PC-9 (cell line): Measurements from ENCODE around the gene IRS2. TPM values are rescaled to one million over a fixed set of nuclear protein-coding genes. Genes with fewer than 3 reads are reported as not detected.

Experiments used
- BruUV-seq: library from RNA; stranded (reverse); fragments of 400-500 nt; replicated peaks from 2 replicates; lab custom pipeline; 2021; lab: Mats Ljungman, UMichigan
- CTCF ChIA-PET: fragments of 300-600 bp; sonication (Branson Sonifier 250); formaldehyde crosslinking; loops from one replicate; lab custom pipeline; 2022; ENCODE audit warnings: antibody characterized with exemption; lab: Charles Lee
- POLR2A ChIA-PET: fragments of 300-600 bp; sonication (Branson Sonifier 250); formaldehyde crosslinking; loops from one replicate; lab custom pipeline; 2022; ENCODE audit warnings: antibody characterized with exemption; ENCODE audit not compliant: unreplicated experiment; lab: Charles Lee
- DNase-seq, 2 experiments: peaks; one replicate each; pipeline versions ENCODE4 v3.0.0 to v3.0.0-alpha.2; 2015 to 2022; ENCODE audit warnings: mixed read lengths in 1 of 2
- H2AFZ ChIP-seq: fragments of 200-600 bp; sonication (generic); 2 replicates; pipeline ENCODE4 v1.8.1; 2017; ENCODE audit warnings: antibody characterized with exemption
- H3F3A ChIP-seq: fragments of 200-600 bp; sonication (generic); 2 replicates; pipeline ENCODE4 v1.8.1; 2017; ENCODE audit warnings: antibody characterized with exemption, mild to moderate bottlenecking, low read depth; ENCODE audit not compliant: insufficient read depth
- H3K27ac ChIP-seq: fragments of 200-600 bp; sonication (generic); 2 replicates; pipeline ENCODE4 v1.6.1; 2016; ENCODE audit warnings: mixed run types
- H3K27me3 ChIP-seq: fragments of 200-600 bp; sonication (generic); 2 replicates; pipeline ENCODE4 v1.6.1; 2016; ENCODE audit warnings: low read depth, mixed run types; ENCODE audit not compliant: insufficient read depth
- H3K36me3 ChIP-seq: fragments of 200-600 bp; sonication (generic); 2 replicates; pipeline ENCODE4 v1.6.1; 2016; ENCODE audit warnings: low read depth, mixed run types
- H3K4me1 ChIP-seq: fragments of 200-600 bp; sonication (generic); replicated peaks from 2 replicates; pipeline ENCODE4 v1.6.1; 2016; ENCODE audit warnings: mixed run types; ENCODE audit not compliant: insufficient read depth
- H3K4me2 ChIP-seq: fragments of 200-600 bp; sonication (generic); 2 replicates; pipeline ENCODE4 v1.6.1; 2017; ENCODE audit warnings: mixed run types
- H3K4me3 ChIP-seq: fragments of 200-600 bp; sonication (generic); 2 replicates; pipeline ENCODE4 v1.6.1; 2016; ENCODE audit warnings: mixed run types
- H3K79me2 ChIP-seq: fragments of 200-600 bp; sonication (generic); 2 replicates; pipeline ENCODE4 v1.6.1; 2017; ENCODE audit warnings: low read depth, mixed run types
- H3K9me2 ChIP-seq: fragments of 200-600 bp; sonication (generic); 2 replicates; pipeline ENCODE4 v1.8.1; 2017; ENCODE audit warnings: mild to moderate bottlenecking; ENCODE audit not compliant: insufficient read depth
- H3K9me3 ChIP-seq: fragments of 200-600 bp; sonication (generic); 2 replicates; pipeline ENCODE4 v1.8.1; 2016; ENCODE audit warnings: low read depth; ENCODE audit not compliant: insufficient read depth
- H4K20me1 ChIP-seq: fragments of 200-600 bp; sonication (generic); 2 replicates; pipeline ENCODE4 v1.8.1; 2017; ENCODE audit not compliant: insufficient read depth
- CTCF ChIP-seq: fragments of 200-600 bp; sonication (generic); conservative IDR thresholded peaks from 2 replicates; pipeline ENCODE4 v1.6.1; 2017; ENCODE audit warnings: mixed run types, antibody characterized with exemption, mild to moderate bottlenecking, moderate library complexity
- EZH2 ChIP-seq: fragments of 200-600 bp; sonication (generic); IDR thresholded peaks from 2 replicates; pipeline ENCODE4 v1.8.0; 2017; ENCODE audit warnings: antibody characterized with exemption, low read depth
- intact Hi-C: fragments of 100-400 bp; cut with micrococcal nuclease; formaldehyde crosslinking; loops from one replicate; pipeline ENCODE4 v1.10.0; 2022; ENCODE audit not compliant: unreplicated experiment
- total RNA-seq: library from RNA; stranded (reverse); gene quantifications from 2 replicates; pipeline ENCODE4 v1.2.3, GENCODE V29; 2021

Gene IRS2
- total RNA-seq, 1 experiment from 2014 or later, result 31.3 TPM

DNA sequence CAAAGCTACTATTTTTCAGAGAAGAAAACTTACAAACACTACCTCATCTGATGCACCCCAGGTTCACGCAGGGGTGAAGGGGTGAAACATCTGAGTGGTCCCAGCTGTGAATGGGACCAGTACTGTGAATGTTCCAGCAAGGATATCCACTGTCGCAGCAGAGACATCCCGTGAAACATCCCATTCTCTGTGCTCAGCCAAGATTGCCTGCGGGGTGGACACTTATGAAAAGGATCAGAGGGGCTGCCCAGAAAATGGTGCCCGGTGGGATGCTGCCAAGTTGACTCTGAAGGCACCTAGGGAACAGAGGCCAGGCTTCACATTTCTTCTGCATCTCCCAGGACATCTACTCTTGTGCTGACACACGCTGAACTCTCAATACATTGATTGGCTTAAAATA, 15.9 kb downstream of the IRS2 start:
- TF ChIP-seq CTCF (no peak), EZH2 (no peak)
- POLR2A ChIA-PET, result no interaction called here
- Histone ChIP-seq H3K27me3 (no peaks in the 10 kb centered on the region), H3K4me1 (peaks cover 43% of the 10 kb centered on the region), H3K79me2 (peaks cover 99% of the 10 kb centered on the region), H3K9me2 (no peaks in the 10 kb centered on the region), H3K4me3 (no peak overlapping the region), H2AFZ (no peak overlapping the region), H3K27ac (no peak overlapping the region), H3K9me3 (no peaks in the 10 kb centered on the region), H3K4me2 (no peak overlapping the region), H3K36me3 (peaks cover 75% of the 10 kb centered on the region), H3F3A (peaks cover 44% of the 10 kb centered on the region), H4K20me1 (peaks cover 83% of the 10 kb centered on the region)
- no TSS peak for BruUV-seq
- CTCF ChIA-PET, result no interaction called here
- DNase-seq, result no peak
- intact Hi-C loops, result loop anchor here (10.0 kb wide), 1 partner anchor 436 kb away; no protein-coding TSS in a partner anchor

GRCh38 chr13:109769921-109770320, 16.5 kb downstream of the IRS2 start:
- no peaks in the 10 kb centered on the region for H3K27me3 ChIP-seq
- H3K27ac ChIP-seq, result 0 out of 2 replicates have a peak overlapping the region, but pooled peaks have one; percentile 6
- intact Hi-C loops, result loop anchor here (10.0 kb wide), 1 partner anchor 435 kb away; no protein-coding TSS in a partner anchor
- DNase-seq, result no peak
- no peak overlapping the region for H3K4me2 ChIP-seq
- no peak overlapping the region for H2AFZ ChIP-seq
- no peak for TF ChIP-seq EZH2
- no peak for TF ChIP-seq CTCF
- peaks cover 43% of the 10 kb centered on the region for H3K4me1 ChIP-seq
- H3K4me3 ChIP-seq, result no peak overlapping the region
- peaks cover 40% of the 10 kb centered on the region for H3F3A ChIP-seq
- no peaks in the 10 kb centered on the region for H3K9me3 ChIP-seq
- BruUV-seq, result no TSS peak
- CTCF ChIA-PET, result no interaction called here
- H3K9me2 ChIP-seq, result no peaks in the 10 kb centered on the region
- POLR2A ChIA-PET, result no interaction called here
- H3K36me3 ChIP-seq, result peaks cover 74% of the 10 kb centered on the region
- H4K20me1 ChIP-seq, result peaks cover 83% of the 10 kb centered on the region
- H3K79me2 ChIP-seq, result peaks cover 99% of the 10 kb centered on the region

- no peaks in the 10 kb centered on the region for H3K27me3 ChIP-seq
- no peak overlapping the region for H3K4me3 ChIP-seq
- peaks cover 40% of the 10 kb centered on the region for H3F3A ChIP-seq
- TF ChIP-seq CTCF (no peak), EZH2 (no peak)
- H4K20me1 ChIP-seq, result peaks cover 83% of the 10 kb centered on the region
- H3K9me3 ChIP-seq, result no peaks in the 10 kb centered on the region
- H3K79me2 ChIP-seq, result peaks cover 99% of the 10 kb centered on the region
- H3K9me2 ChIP-seq, result no peaks in the 10 kb centered on the region
- ChIA-PET CTCF (no interaction called here), POLR2A (no interaction called here)
- intact Hi-C loops, result no loop called here
- no peak overlapping the region for H2AFZ ChIP-seq
- DNase-seq, result no peak
- peaks cover 42% of the 10 kb centered on the region for H3K4me1 ChIP-seq
- no peak overlapping the region for H3K4me2 ChIP-seq
- BruUV-seq, result no TSS peak
- H3K27ac ChIP-seq, result 0 out of 2 replicates have a peak overlapping the region, but pooled peaks have one; percentile 6
- H3K36me3 ChIP-seq, result peaks cover 74% of the 10 kb centered on the region
These were observed 17.1 kb downstream of the IRS2 start for GRCh38 chr13:109769275-109769674.
